ENCODE measurements around the gene GBF1.
"Not testable (repeated sequence)": the region's sequence is repeated elsewhere in the genome, so short reads cannot be mapped to it uniquely, and the experiment has no call there.

Gene GBF1, protein sequence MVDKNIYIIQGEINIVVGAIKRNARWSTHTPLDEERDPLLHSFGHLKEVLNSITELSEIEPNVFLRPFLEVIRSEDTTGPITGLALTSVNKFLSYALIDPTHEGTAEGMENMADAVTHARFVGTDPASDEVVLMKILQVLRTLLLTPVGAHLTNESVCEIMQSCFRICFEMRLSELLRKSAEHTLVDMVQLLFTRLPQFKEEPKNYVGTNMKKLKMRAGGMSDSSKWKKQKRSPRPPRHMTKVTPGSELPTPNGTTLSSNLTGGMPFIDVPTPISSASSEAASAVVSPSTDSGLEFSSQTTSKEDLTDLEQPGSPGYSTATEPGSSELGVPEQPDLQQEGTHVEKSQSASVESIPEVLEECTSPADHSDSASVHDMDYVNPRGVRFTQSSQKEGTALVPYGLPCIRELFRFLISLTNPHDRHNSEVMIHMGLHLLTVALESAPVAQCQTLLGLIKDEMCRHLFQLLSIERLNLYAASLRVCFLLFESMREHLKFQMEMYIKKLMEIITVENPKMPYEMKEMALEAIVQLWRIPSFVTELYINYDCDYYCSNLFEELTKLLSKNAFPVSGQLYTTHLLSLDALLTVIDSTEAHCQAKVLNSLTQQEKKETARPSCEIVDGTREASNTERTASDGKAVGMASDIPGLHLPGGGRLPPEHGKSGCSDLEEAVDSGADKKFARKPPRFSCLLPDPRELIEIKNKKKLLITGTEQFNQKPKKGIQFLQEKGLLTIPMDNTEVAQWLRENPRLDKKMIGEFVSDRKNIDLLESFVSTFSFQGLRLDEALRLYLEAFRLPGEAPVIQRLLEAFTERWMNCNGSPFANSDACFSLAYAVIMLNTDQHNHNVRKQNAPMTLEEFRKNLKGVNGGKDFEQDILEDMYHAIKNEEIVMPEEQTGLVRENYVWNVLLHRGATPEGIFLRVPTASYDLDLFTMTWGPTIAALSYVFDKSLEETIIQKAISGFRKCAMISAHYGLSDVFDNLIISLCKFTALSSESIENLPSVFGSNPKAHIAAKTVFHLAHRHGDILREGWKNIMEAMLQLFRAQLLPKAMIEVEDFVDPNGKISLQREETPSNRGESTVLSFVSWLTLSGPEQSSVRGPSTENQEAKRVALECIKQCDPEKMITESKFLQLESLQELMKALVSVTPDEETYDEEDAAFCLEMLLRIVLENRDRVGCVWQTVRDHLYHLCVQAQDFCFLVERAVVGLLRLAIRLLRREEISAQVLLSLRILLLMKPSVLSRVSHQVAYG (N-terminal part only)

GRCh38 chr10:102245082-102245931 lies at the start of gene GBF1:
Gene GBF1 (plus strand): TSS chr10:102245532. CDS start chr10:102258939, 13,407 bp downstream.
- peak; percentile 94 for DNase-seq

- DNase-seq: no peak
Measured at GRCh38 chr10:102196893-102197292, 48.4 kb upstream of the GBF1 start.

GRCh38 chr10:102198027-102198426 lies 47.3 kb upstream of the GBF1 start:
- no peak for DNase-seq

- no peak for DNase-seq
Measured at GRCh38 chr10:102200751-102201640, 44.3 kb upstream of the GBF1 start.

DNA sequence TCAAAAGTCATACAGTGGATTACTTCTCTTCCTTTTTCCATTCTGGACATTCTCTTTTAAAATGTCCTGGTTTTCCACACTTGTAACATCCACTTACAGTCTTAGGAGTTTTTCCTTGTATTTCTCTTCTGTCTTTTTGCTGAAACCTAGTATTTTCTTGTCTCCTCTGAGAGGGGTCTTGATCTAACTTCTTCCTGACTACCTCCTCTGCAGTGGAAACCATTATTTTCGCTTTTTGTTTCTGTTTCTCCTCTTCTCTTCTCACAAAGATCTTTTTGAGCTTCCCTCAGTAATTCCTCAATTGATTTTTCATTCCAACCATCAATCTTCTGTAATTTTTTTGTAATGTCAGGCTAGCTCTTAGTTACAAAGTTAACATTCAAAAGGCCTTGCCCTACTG lies 42.9 kb upstream of the GBF1 start:
- no peak for DNase-seq

DNA sequence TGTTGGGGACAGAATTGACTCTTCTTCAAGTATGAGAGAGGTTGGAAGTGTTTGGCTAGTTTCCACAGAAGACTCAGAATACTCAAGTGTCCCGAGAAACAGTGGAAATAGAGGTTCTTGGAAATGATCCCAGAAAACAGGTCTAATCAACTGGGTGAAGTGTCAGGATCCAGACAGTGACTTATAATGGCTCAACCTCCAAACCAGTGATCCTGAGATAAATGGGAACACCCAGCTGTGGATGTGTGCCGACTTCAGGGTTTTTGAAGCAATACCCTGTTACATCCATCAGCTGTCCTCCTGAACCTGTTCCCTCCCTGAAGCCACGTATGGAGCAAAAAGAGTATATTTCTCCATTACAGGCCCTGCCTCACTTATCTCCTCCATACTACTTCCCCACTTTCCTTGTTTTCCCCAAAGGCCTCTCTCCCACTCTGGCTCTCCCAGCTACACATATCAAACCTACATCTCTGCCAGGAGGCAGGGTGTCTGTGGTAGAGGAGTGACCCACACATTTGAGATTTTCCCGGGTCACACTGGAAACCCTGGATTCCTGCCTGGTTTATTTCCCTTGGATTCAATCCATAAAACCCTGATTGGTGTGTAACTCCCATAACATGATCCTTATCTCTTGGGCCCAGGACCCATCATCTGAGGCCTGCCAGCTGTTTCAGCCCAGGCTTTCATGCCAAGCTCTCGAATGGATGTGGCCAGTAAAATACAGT lies 36.9 kb upstream of the GBF1 start:
- no peak for DNase-seq

DNA sequence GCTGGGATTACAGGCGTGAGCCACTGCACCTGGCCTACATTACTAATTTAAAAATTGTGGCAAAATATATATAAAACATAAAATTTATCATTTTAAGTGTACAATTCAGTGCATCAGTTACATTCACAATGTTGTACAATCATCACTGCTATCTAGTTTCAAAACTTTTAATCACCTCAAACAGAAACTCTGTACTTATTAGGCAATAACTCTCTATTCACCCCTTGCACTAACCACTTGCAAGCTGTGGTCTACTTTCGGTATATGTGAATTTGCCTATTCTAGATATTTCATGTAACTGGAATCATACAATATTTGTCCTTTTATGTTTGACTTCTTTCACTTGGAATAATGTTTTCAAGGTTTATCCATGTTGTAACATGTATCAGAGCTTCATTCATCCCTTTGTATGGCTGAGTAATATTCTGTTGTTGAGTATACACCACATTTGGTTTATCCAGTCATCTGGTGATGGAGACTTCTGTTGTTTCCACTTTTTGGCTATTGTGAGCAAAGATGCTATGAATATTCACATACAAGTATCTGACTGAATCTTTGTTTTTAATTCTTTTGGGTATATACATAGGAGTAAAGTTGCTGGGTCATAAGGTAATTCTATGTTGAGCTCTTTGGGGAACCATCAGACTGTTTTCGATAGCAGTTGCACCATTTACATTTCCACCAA lies 33.6 kb upstream of the GBF1 start:
- DNase-seq: no peak

- not testable (repeated sequence) for DNase-seq
Measured at GRCh38 chr10:102213599-102213998, 31.7 kb upstream of the GBF1 start.

DNA sequence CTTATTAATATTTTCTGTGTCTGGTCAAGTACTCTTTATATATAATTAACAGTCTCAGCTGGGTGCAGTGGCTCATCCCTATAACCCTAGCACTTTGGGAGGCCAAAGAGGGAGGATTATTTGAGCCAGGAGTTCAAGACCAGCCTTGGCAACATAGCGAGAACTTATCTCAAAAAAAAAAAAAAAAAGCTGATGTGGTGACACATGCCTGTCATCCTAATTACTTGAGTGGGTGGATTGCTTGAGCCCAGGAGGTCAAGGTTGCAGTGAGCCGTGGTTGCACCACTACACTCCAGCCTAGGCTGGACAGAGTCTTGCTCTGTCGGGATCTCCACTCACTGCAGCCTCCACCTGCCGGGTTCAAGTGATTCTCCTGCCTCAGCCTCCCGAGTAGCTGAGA lies 26.0 kb upstream of the GBF1 start:
- DNase-seq: no peak

- DNase-seq: no peak
Measured at GRCh38 chr10:102220612-102221011, 24.7 kb upstream of the GBF1 start.

DNA sequence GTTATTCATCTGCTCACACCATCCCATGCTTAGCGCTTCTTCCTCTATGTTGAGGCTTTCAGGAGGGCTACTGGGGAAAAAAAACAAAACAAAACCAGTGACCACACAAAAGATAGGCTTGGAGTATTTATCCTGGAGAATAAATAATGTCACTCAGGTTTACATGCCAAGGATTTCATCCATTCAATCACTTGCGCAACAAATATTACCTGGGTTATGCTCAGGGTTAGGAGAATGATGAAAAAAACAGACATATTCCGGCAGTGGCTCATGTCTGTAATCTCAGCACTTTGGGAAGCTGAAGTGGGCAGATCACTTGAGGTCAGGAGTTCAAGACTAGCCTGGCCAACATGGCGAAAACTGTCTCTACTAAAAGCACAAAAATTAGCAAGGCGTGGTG lies 22.5 kb upstream of the GBF1 start:
- DNase-seq: no peak

- DNase-seq: peak; percentile 87
Measured at GRCh38 chr10:102225646-102226541, 19.4 kb upstream of the GBF1 start, which contains the start of gene ELOVL3. Gene ELOVL3 (plus strand): TSS chr10:102226299. CDS start chr10:102226549, 250 bp downstream.

DNA sequence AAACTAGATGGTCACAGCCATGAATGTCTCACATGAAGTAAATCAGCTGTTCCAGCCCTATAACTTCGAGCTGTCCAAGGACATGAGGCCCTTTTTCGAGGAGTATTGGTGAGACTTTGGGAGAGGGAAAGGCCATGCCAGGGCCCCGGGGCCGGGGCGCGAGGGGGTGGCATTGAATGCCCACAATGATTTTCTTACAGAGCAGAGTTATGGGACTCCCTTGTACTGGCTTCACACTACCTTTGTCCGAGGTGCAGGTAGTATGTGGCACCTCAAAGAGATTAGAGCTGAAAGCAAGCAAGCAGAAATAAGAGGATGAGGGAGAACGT lies 18.8 kb upstream of the GBF1 start:
- no peak for DNase-seq

- peak; percentile 28 for DNase-seq
Measured at GRCh38 chr10:102227050-102227449, 18.3 kb upstream of the GBF1 start.

- peak; percentile 82 for DNase-seq
Measured at GRCh38 chr10:102229810-102230263, 15.5 kb upstream of the GBF1 start.

GRCh38 chr10:102230264-102230860 lies 15.0 kb upstream of the GBF1 start:
- DNase-seq: no peak

GRCh38 chr10:102230861-102231356 lies 14.4 kb upstream of the GBF1 start:
- DNase-seq: peak; percentile 32
